ENCODE results near the gene DEDD. TPM values are rescaled to one million over a fixed set of nuclear protein-coding genes. Genes with fewer than 3 reads are reported as not detected.

Gene DEDD
- total and polyA plus RNA-seq, 8 donors, result 25.8 to 55.8 (median 50.2) TPM

DNA sequence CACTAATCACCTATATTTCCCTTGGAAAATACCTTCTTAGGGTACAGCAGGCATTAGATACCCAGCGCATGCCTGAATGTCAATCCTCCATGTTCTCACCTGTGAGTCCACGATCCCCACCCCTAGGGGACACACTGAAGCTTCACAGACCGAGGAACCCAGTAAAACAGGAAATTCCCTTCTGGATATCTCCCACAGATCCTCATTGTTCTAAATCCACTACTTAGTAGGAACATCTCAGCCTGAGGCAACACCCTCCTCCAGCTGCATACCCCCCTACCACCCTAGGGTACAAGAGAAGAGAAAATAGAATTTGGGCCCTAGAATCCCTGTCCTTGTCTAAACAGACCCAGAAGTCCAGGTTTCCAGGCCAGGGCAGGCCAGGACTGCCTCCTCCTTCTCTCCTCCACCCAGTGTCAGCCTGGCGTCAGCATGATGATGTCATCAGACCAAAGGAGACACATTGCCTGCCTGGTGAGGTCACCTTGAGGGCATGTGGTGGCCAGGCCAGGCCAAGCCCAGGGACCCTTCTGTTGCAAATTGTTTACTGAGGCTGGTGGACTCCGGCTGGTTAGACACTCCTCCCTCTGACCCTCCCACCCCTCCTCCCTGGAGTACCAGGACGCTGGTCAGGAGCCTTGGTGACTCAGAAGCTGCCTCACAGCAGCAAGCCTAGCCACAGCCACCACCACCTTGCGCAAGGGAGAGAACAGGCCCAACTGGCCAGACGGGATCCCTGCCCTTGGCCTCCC lies 49.3 kb downstream of the DEDD start:
- no peak for TF ChIP-seq CTCF (IDR thresholded peaks at IDR 0.05)
- H3K9me3 ChIP-seq, result no peaks in the 10 kb centered on the region
- ATAC-seq (peak; percentile 95), DNase-seq (peak in 3 of 4 donors; percentile 85 to 96 (median 95))
- intact Hi-C loops (cut with DNase I), result no loop called here
- peak overlapping the region; percentile 65 to 68 for H3K27ac ChIP-seq
- peaks cover 5 to 33% of the 10 kb centered on the region in 2 donors for H3K4me1 ChIP-seq
- peaks cover 0 to 8% of the 10 kb centered on the region in 2 donors for H3K27me3 ChIP-seq
- H3K4me3 ChIP-seq, result no peak overlapping the region
- no peaks in the 10 kb centered on the region for H3K36me3 ChIP-seq

GRCh38 chr1:161082483-161082882 lies 50.0 kb downstream of the DEDD start:
- ATAC-seq (no peak), DNase-seq (no peak)
- Histone ChIP-seq H3K36me3 (no peaks in the 10 kb centered on the region), H3K27me3 (peaks cover 0 to 8% of the 10 kb centered on the region in 2 donors), H3K4me1 (peaks cover 5 to 33% of the 10 kb centered on the region in 2 donors), H3K4me3 (no peak overlapping the region), H3K9me3 (no peaks in the 10 kb centered on the region), H3K27ac (peak overlapping the region in 1 of 2 donors; percentile 65)
- intact Hi-C loops (cut with DNase I), result no loop called here
- TF ChIP-seq CTCF (IDR thresholded peaks at IDR 0.05), result no peak

DNA sequence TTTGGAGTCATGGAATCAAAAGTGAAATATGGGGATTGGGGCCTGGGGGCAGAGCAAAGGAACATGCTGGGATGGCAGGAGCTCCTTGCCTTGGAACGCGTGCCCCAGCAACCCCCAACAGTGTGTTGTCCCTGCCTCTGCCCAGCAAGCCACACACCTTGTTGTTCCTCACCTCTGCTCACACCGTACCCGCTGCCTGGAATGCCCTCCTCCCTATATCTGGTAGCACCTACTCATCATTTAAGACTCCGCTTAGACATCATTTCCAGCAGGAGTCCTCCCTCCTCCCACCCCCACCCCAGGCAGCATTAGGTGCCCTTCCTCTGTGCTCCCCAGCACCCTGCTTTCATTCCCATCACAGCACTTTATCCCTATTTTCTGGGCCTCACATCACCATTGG lies 50.9 kb downstream of the DEDD start:
- intact Hi-C loops (cut with DNase I), result no loop called here
- Histone ChIP-seq H3K4me1 (peaks cover 5 to 33% of the 10 kb centered on the region in 2 donors), H3K27ac (no peak overlapping the region), H3K27me3 (peaks cover 0 to 8% of the 10 kb centered on the region in 2 donors), H3K4me3 (no peak overlapping the region), H3K36me3 (no peaks in the 10 kb centered on the region), H3K9me3 (no peaks in the 10 kb centered on the region)
- TF ChIP-seq CTCF (IDR thresholded peaks at IDR 0.05), result no peak
- DNase-seq (no peak), ATAC-seq (no peak)

GRCh38 chr1:161080441-161081405 lies 51.7 kb downstream of the DEDD start:
- H3K27me3 ChIP-seq, result peaks cover 0 to 8% of the 10 kb centered on the region in 2 donors
- peak; percentile 1 for ATAC-seq
- intact Hi-C loops (cut with DNase I), result no loop called here

More at GRCh38 chr1:161080441-161081405, 51.7 kb downstream of the DEDD start:
- no peaks in the 10 kb centered on the region for H3K36me3 ChIP-seq
- H3K4me3 ChIP-seq, result no peak overlapping the region
- H3K4me1 ChIP-seq, result peaks cover 5 to 33% of the 10 kb centered on the region in 2 donors
- H3K9me3 ChIP-seq, result no peaks in the 10 kb centered on the region
- no peak overlapping the region for H3K27ac ChIP-seq
- DNase-seq, result no peak
- TF ChIP-seq CTCF (IDR thresholded peaks at IDR 0.05), result no peak
